DOHH2 (cell line): ENCODE results near the gene PTPN7.

Experiments used
- H3F3A ChIP-seq: fragments of 200-600 bp; sonication (generic), shearing (Covaris generic); 2 replicates; pipeline ENCODE4 v1.6.0; 2016; ENCODE audit warnings: antibody characterized with exemption, mild to moderate bottlenecking; ENCODE audit not compliant: control insufficient read depth, insufficient read depth
- H3K27ac ChIP-seq: fragments of 200-600 bp; sonication (generic); 2 replicates; pipeline ENCODE4 v1.5.1; 2014; ENCODE audit warnings: low read depth, mild to moderate bottlenecking, low read length, moderate library complexity
- H3K27me3 ChIP-seq: fragments of 200-600 bp; sonication (generic); 2 replicates; pipeline ENCODE4 v1.6.1; 2014; ENCODE audit warnings: mild to moderate bottlenecking, low read length, mixed read lengths; ENCODE audit not compliant: control insufficient read depth
- H3K36me3 ChIP-seq: fragments of 200-600 bp; sonication (generic); 2 replicates; pipeline ENCODE4 v1.6.1; 2014; ENCODE audit warnings: mild to moderate bottlenecking, low read length, moderate library complexity, mixed read lengths; ENCODE audit not compliant: control insufficient read depth
- H3K4me1 ChIP-seq: fragments of 200-600 bp; sonication (generic); 2 replicates; pipeline ENCODE4 v1.6.1; 2014; ENCODE audit warnings: mild to moderate bottlenecking, low read length, mixed read lengths; ENCODE audit not compliant: control insufficient read depth
- H3K4me2 ChIP-seq: fragments of 200-600 bp; sonication (generic); 2 replicates; pipeline ENCODE4 v1.6.0; 2014; ENCODE audit warnings: mild to moderate bottlenecking, low read length, moderate library complexity
- H3K4me3 ChIP-seq: fragments of 200-600 bp; sonication (generic); 2 replicates; pipeline ENCODE4 v1.5.1; 2014; ENCODE audit warnings: mild to moderate bottlenecking, low read length, mixed read lengths
- H3K79me2 ChIP-seq: fragments of 200-600 bp; sonication (generic); 2 replicates; pipeline ENCODE4 v1.6.1; 2014; ENCODE audit warnings: mild to moderate bottlenecking, low read length, mixed read lengths; ENCODE audit not compliant: control insufficient read depth
- H3K9me2 ChIP-seq: fragments of 200-600 bp; sonication (generic); replicated peaks from 2 replicates; pipeline ENCODE4 v1.6.1; 2014; ENCODE audit warnings: mild to moderate bottlenecking, low read length, mixed read lengths; ENCODE audit not compliant: control insufficient read depth
- H3K9me3 ChIP-seq: fragments of 200-600 bp; sonication (generic); 2 replicates; pipeline ENCODE4 v1.6.1; 2014; ENCODE audit warnings: antibody characterized with exemption, low read length, mixed read lengths; ENCODE audit not compliant: control insufficient read depth, insufficient read depth
- H4K20me1 ChIP-seq: fragments of 200-600 bp; sonication (generic); 2 replicates; pipeline ENCODE4 v1.6.0; 2014; ENCODE audit warnings: low read depth, mild to moderate bottlenecking, antibody characterized with exemption, low read length, moderate library complexity; ENCODE audit not compliant: control insufficient read depth, insufficient read depth
- CTCF ChIP-seq: fragments of 200-600 bp; sonication (generic); IDR thresholded peaks from one replicate; pipeline ENCODE4 v1.5.1; 2014; ENCODE audit warnings: antibody characterized with exemption, mild to moderate bottlenecking, low read depth, low read length; ENCODE audit not compliant: poor library complexity, severe bottlenecking
- EZH2phosphoT487 ChIP-seq: fragments of 200-600 bp; sonication (generic); IDR thresholded peaks from 2 replicates; pipeline ENCODE4 v1.6.1; 2017; ENCODE audit warnings: borderline replicate concordance, mild to moderate bottlenecking, antibody characterized with exemption, low read length, moderate library complexity, mixed read lengths

PTPN7 gene

GRCh38 chr1:202130297-202130721 lies 30.1 kb downstream of the PTPN7 start:
- no peak overlapping the region for H3K4me3 ChIP-seq
- TF ChIP-seq EZH2phosphoT487 (no peak), CTCF (no peak)
- H3K27ac ChIP-seq = no peak overlapping the region
- H3F3A ChIP-seq = no peaks in the 10 kb centered on the region
- peaks cover 21% of the 10 kb centered on the region for H3K36me3 ChIP-seq
- 0 out of 2 replicates have a peak, but pooled peaks cover 3% of the 10 kb centered on the region for H3K27me3 ChIP-seq
- no peaks in the 10 kb centered on the region for H3K9me2 ChIP-seq
- H3K79me2 ChIP-seq = no peaks in the 10 kb centered on the region
- no peaks in the 10 kb centered on the region for H4K20me1 ChIP-seq
- H3K9me3 ChIP-seq = no peaks in the 10 kb centered on the region
- no peaks in the 10 kb centered on the region for H3K4me1 ChIP-seq
- H3K4me2 ChIP-seq = no peak overlapping the region

- Histone ChIP-seq H3K36me3 (peaks cover 16% of the 10 kb centered on the region), H3K79me2 (no peaks in the 10 kb centered on the region), H3K27ac (no peak overlapping the region), H3F3A (no peaks in the 10 kb centered on the region), H3K9me2 (no peaks in the 10 kb centered on the region), H3K27me3 (0 out of 2 replicates have a peak, but pooled peaks cover 3% of the 10 kb centered on the region), H3K4me1 (no peaks in the 10 kb centered on the region), H3K4me2 (no peak overlapping the region), H3K4me3 (no peak overlapping the region), H4K20me1 (no peaks in the 10 kb centered on the region), H3K9me3 (no peaks in the 10 kb centered on the region)
- TF ChIP-seq CTCF = no peak
- TF ChIP-seq EZH2phosphoT487 = no peak
These were observed 30.7 kb downstream of the PTPN7 start for GRCh38 chr1:202129453-202130296.

- Histone ChIP-seq H3K36me3 (peaks cover 4% of the 10 kb centered on the region; the same call in 1 of the 2 replicates), H3K4me1 (no peaks in the 10 kb centered on the region), H3K9me2 (no peaks in the 10 kb centered on the region), H3K27me3 (peaks cover 9% of the 10 kb centered on the region), H3K79me2 (no peaks in the 10 kb centered on the region), H3K9me3 (no peaks in the 10 kb centered on the region), H4K20me1 (no peaks in the 10 kb centered on the region), H3K4me3 (no peak overlapping the region), H3K4me2 (no peak overlapping the region), H3F3A (no peaks in the 10 kb centered on the region), H3K27ac (no peak overlapping the region)
- TF ChIP-seq EZH2phosphoT487 = no peak
- TF ChIP-seq CTCF = no peak
These were observed 32.4 kb downstream of the PTPN7 start for GRCh38 chr1:202127836-202128622.
